NB4 (cell line): ENCODE measurements around the gene TRPT1.

ENCODE experiments used
- DNase-seq: peaks from one replicate; pipeline ENCODE4 v3.0.0; 2010; ENCODE audit warnings: low read depth
- H3K4me3 ChIP-seq: one replicate; pipeline ENCODE4 v1.5.1; 2011; ENCODE audit warnings: mild to moderate bottlenecking, low read depth, low read length, moderate library complexity
- CTCF ChIP-seq: IDR thresholded peaks from one replicate; pipeline ENCODE4 v1.5.1; 2012; ENCODE audit warnings: low read depth, low read length
- MAX ChIP-seq: IDR thresholded peaks from 2 replicates; pipeline ENCODE4 v1.6.1; 2011; ENCODE audit warnings: low read depth, low read length
- MYC ChIP-seq: IDR thresholded peaks from 2 replicates; pipeline ENCODE4 v1.6.1; 2011; ENCODE audit warnings: low read depth, low read length
- POLR2A ChIP-seq: IDR thresholded peaks from 2 replicates; pipeline ENCODE4 v1.6.1; 2011; ENCODE audit warnings: mild to moderate bottlenecking; ENCODE audit not compliant: insufficient read length; ENCODE audit errors: extremely low read depth

TRPT1 gene, protein sequence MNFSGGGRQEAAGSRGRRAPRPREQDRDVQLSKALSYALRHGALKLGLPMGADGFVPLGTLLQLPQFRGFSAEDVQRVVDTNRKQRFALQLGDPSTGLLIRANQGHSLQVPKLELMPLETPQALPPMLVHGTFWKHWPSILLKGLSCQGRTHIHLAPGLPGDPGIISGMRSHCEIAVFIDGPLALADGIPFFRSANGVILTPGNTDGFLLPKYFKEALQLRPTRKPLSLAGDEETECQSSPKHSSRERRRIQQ

GRCh38 chr11:64225608-64226506, at the start of gene TRPT1, which contains the start of gene NUDT22:
Gene TRPT1 (minus strand): TSS chr11:64226186. CDS start chr11:64225860, 326 bp downstream.
Gene NUDT22 (plus strand): TSS chr11:64226274. CDS start chr11:64226653, 379 bp downstream.
- H3K4me3 ChIP-seq = peak within 1 kb of the TSS; percentile 83
- DNase-seq = peak; percentile 94
- peak; percentile 78 for TF ChIP-seq MAX
- TF ChIP-seq CTCF = peak; percentile 25
- TF ChIP-seq MYC = peak; percentile 61; the same call in 1 of the 2 replicates
- peak; percentile 77 for TF ChIP-seq POLR2A

GRCh38 chr11:64275031-64275800, 49.2 kb upstream of the TRPT1 start:
- TF ChIP-seq MYC = no peak
- no peak for TF ChIP-seq POLR2A
- no peak for TF ChIP-seq CTCF
- no peak for TF ChIP-seq MAX
- H3K4me3 ChIP-seq = no peak overlapping the region
- DNase-seq = no peak

GRCh38 chr11:64269540-64270220, 43.7 kb upstream of the TRPT1 start:
- peak overlapping the region; percentile 97 for H3K4me3 ChIP-seq
- TF ChIP-seq POLR2A (peak; percentile 68), MYC (peak; percentile 39; the same call in 1 of the 2 replicates), CTCF (no peak), MAX (no peak)
- DNase-seq = peak; percentile 100

GRCh38 chr11:64268893-64269539, 43.0 kb upstream of the TRPT1 start:
- TF ChIP-seq MAX = no peak
- TF ChIP-seq CTCF = no peak
- no peak for TF ChIP-seq MYC
- peak; percentile 7 for TF ChIP-seq POLR2A
- peak; percentile 73 for DNase-seq
- peak overlapping the region; percentile 72 for H3K4me3 ChIP-seq
